Right lobe of liver (tissue), 4 donors: ENCODE data around the gene DACH1.

ENCODE experiments used
- POLR2A ChIP-seq: fragments of 450-650 bp; IDR thresholded peaks from one replicate; pipeline ENCODE4 v1.6.1; 2017; ENCODE audit warnings: antibody characterized with exemption, mild to moderate bottlenecking
- TF ChIP-seq, protein P1 (sequence below), 4 donors: fragments of 200-600 bp in 3 of 4; fragments of 450-650 bp in 1 of 4; IDR thresholded peaks; one replicate each; pipeline versions ENCODE4 v1.5.1 to v1.8.0; 2016 to 2022; ENCODE audit warnings: antibody characterized with exemption in 4 of 4, mild to moderate bottlenecking in 2 of 4
- donor health status: DM: no; HTN: no; CAD: no.
- donor health status: DM: no; HTN: no; CAD: no.
- donor health status: DM: no; HTN: yes; CAD: no.

- TF ChIP-seq, protein P1, sequence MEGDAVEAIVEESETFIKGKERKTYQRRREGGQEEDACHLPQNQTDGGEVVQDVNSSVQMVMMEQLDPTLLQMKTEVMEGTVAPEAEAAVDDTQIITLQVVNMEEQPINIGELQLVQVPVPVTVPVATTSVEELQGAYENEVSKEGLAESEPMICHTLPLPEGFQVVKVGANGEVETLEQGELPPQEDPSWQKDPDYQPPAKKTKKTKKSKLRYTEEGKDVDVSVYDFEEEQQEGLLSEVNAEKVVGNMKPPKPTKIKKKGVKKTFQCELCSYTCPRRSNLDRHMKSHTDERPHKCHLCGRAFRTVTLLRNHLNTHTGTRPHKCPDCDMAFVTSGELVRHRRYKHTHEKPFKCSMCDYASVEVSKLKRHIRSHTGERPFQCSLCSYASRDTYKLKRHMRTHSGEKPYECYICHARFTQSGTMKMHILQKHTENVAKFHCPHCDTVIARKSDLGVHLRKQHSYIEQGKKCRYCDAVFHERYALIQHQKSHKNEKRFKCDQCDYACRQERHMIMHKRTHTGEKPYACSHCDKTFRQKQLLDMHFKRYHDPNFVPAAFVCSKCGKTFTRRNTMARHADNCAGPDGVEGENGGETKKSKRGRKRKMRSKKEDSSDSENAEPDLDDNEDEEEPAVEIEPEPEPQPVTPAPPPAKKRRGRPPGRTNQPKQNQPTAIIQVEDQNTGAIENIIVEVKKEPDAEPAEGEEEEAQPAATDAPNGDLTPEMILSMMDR (IDR thresholded peaks at IDR 0.05): no peak
- TF ChIP-seq POLR2A: no peak
These were observed 55.7 kb downstream of the DACH1 start for GRCh38 chr13:71811344-71811743.
